ENCODE data around the gene TIMM17A.
"Not testable (repeated sequence)": the region's sequence is repeated elsewhere in the genome, so short reads cannot be mapped to it uniquely, and the experiment has no call there.

TIMM17A gene

GRCh38 chr1:202016811-202017748, 61.8 kb downstream of the TIMM17A start:
- DNase-seq: no peak

- no peak for DNase-seq
Measured at GRCh38 chr1:202017749-202018467, 62.6 kb downstream of the TIMM17A start.

GRCh38 chr1:202018468-202019234, 63.3 kb downstream of the TIMM17A start:
- DNase-seq: peak; percentile 35

GRCh38 chr1:202019235-202019558, 63.9 kb downstream of the TIMM17A start:
- not testable (repeated sequence) for DNase-seq
